ENCODE measurements around the gene KPNB1.

GRCh38 chr17:47735139-47735464, 85.4 kb downstream of the KPNB1 start:
- TF ChIP-seq POLR2A (IDR thresholded peaks at IDR 0.05; ENCODE audit: control extremely low read depth in 1 of 2, low read depth in 2 of 2, low read length in 2 of 2) (no peak), CTBP2 (IDR thresholded peaks at IDR 0.05; ENCODE audit: borderline replicate concordance, insufficient read depth, insufficient read length, low read length) (no peak), BRCA1 (IDR thresholded peaks at IDR 0.05; ENCODE audit: low read depth, low read length) (no peak), KDM5A (IDR thresholded peaks at IDR 0.05; ENCODE audit: low read length) (no peak), CTCF (IDR thresholded peaks at IDR 0.05; ENCODE audit: control extremely low read depth in 1 of 3, insufficient read depth in 1 of 3, low read depth in 1 of 3, low read length in 3 of 3) (no peak), POLR2AphosphoS5 (IDR thresholded peaks at IDR 0.05; ENCODE audit: low read depth, low read length) (no peak)
